ENCODE measurements around the gene STAM.

STAM gene

GRCh38 chr10:17648243-17649035 lies 4.5 kb downstream of the STAM start:
- Histone ChIP-seq H3K4me3 (ENCODE audit: low read length) (no peak overlapping the region), H3K9ac (ENCODE audit: low read depth, low read length) (no peak overlapping the region), H3K9me3 (ENCODE audit: insufficient read depth, low read depth, low read length) (peaks cover 11% of the 10 kb centered on the region), H3K36me3 (ENCODE audit: insufficient read depth, low read depth, low read length) (peaks cover 13% of the 10 kb centered on the region; the same call in 1 of the 2 replicates), H3K27me3 (ENCODE audit: insufficient read depth, low read length) (no peaks in the 10 kb centered on the region), H3K4me1 (ENCODE audit: insufficient read depth, low read length) (peaks cover 18% of the 10 kb centered on the region; the same call in 1 of the 2 replicates), H3K27ac (ENCODE audit: low read length) (no peak overlapping the region)

GRCh38 chr10:17649052-17649451 lies 5.1 kb downstream of the STAM start:
- Histone ChIP-seq H3K4me3 (ENCODE audit: low read length) (no peak overlapping the region), H3K9ac (ENCODE audit: low read depth, low read length) (no peak overlapping the region), H3K36me3 (ENCODE audit: insufficient read depth, low read depth, low read length) (peaks cover 16% of the 10 kb centered on the region), H3K27me3 (ENCODE audit: insufficient read depth, low read length) (no peaks in the 10 kb centered on the region), H3K27ac (ENCODE audit: low read length) (no peak overlapping the region), H3K9me3 (ENCODE audit: insufficient read depth, low read depth, low read length) (peaks cover 15% of the 10 kb centered on the region), H3K4me1 (ENCODE audit: insufficient read depth, low read length) (peaks cover 18% of the 10 kb centered on the region; the same call in 1 of the 2 replicates)

GRCh38 chr10:17649836-17650235 lies 5.9 kb downstream of the STAM start:
- Histone ChIP-seq H3K27ac (ENCODE audit: low read length) (no peak overlapping the region), H3K9ac (ENCODE audit: low read depth, low read length) (peak overlapping the region; percentile 79; the same call in 1 of the 2 replicates), H3K36me3 (ENCODE audit: insufficient read depth, low read depth, low read length) (peaks cover 16% of the 10 kb centered on the region), H3K4me1 (ENCODE audit: insufficient read depth, low read length) (peaks cover 18% of the 10 kb centered on the region; the same call in 1 of the 2 replicates), H3K4me3 (ENCODE audit: low read length) (no peak overlapping the region), H3K9me3 (ENCODE audit: insufficient read depth, low read depth, low read length) (peaks cover 15% of the 10 kb centered on the region), H3K27me3 (ENCODE audit: insufficient read depth, low read length) (no peaks in the 10 kb centered on the region)

GRCh38 chr10:17650416-17650815 lies 6.5 kb downstream of the STAM start:
- H3K4me3 ChIP-seq (ENCODE audit: low read length): peak overlapping the region; percentile 34; the same call in 1 of the 2 replicates
- no peaks in the 10 kb centered on the region for H3K27me3 ChIP-seq (ENCODE audit: insufficient read depth, low read length)
- H3K4me1 ChIP-seq (ENCODE audit: insufficient read depth, low read length): peaks cover 18% of the 10 kb centered on the region; the same call in 1 of the 2 replicates
- H3K36me3 ChIP-seq (ENCODE audit: insufficient read depth, low read depth, low read length): peaks cover 16% of the 10 kb centered on the region
- H3K27ac ChIP-seq (ENCODE audit: low read length): peak overlapping the region; percentile 62
- H3K9me3 ChIP-seq (ENCODE audit: insufficient read depth, low read depth, low read length): peaks cover 15% of the 10 kb centered on the region
- peak overlapping the region; percentile 79; the same call in 1 of the 2 replicates for H3K9ac ChIP-seq (ENCODE audit: low read depth, low read length)

- H3K4me3 ChIP-seq (ENCODE audit: low read length): peak overlapping the region; percentile 26; the same call in 1 of the 2 replicates
- no peak overlapping the region; the same call in 1 of the 2 replicates for H3K9ac ChIP-seq (ENCODE audit: low read depth, low read length)
- H3K27me3 ChIP-seq (ENCODE audit: insufficient read depth, low read length): no peaks in the 10 kb centered on the region
- H3K36me3 ChIP-seq (ENCODE audit: insufficient read depth, low read depth, low read length): peaks cover 16% of the 10 kb centered on the region
- H3K9me3 ChIP-seq (ENCODE audit: insufficient read depth, low read depth, low read length): peaks cover 15% of the 10 kb centered on the region
- no peak overlapping the region for H3K27ac ChIP-seq (ENCODE audit: low read length)
- peaks cover 18% of the 10 kb centered on the region; the same call in 1 of the 2 replicates for H3K4me1 ChIP-seq (ENCODE audit: insufficient read depth, low read length)
Measured at GRCh38 chr10:17651896-17652295, 7.9 kb downstream of the STAM start.

- H3K9ac ChIP-seq (ENCODE audit: low read depth, low read length): no peak overlapping the region
- H3K9me3 ChIP-seq (ENCODE audit: insufficient read depth, low read depth, low read length): peaks cover 15% of the 10 kb centered on the region
- peaks cover 16% of the 10 kb centered on the region for H3K36me3 ChIP-seq (ENCODE audit: insufficient read depth, low read depth, low read length)
- peaks cover 18% of the 10 kb centered on the region; the same call in 1 of the 2 replicates for H3K4me1 ChIP-seq (ENCODE audit: insufficient read depth, low read length)
- no peak overlapping the region for H3K27ac ChIP-seq (ENCODE audit: low read length)
- H3K4me3 ChIP-seq (ENCODE audit: low read length): no peak overlapping the region; the same call in 1 of the 2 replicates
- no peaks in the 10 kb centered on the region for H3K27me3 ChIP-seq (ENCODE audit: insufficient read depth, low read length)
Measured at GRCh38 chr10:17652585-17652984, 8.6 kb downstream of the STAM start.

GRCh38 chr10:17655009-17655408 lies 11.1 kb downstream of the STAM start:
- Histone ChIP-seq H3K4me3 (ENCODE audit: low read length) (no peak overlapping the region), H3K4me1 (ENCODE audit: insufficient read depth, low read length) (peaks cover 18% of the 10 kb centered on the region; the same call in 1 of the 2 replicates), H3K27me3 (ENCODE audit: insufficient read depth, low read length) (no peaks in the 10 kb centered on the region), H3K9me3 (ENCODE audit: insufficient read depth, low read depth, low read length) (peaks cover 15% of the 10 kb centered on the region), H3K36me3 (ENCODE audit: insufficient read depth, low read depth, low read length) (peaks cover 12% of the 10 kb centered on the region), H3K9ac (ENCODE audit: low read depth, low read length) (no peak overlapping the region), H3K27ac (ENCODE audit: low read length) (no peak overlapping the region)

- peaks cover 12% of the 10 kb centered on the region for H3K36me3 ChIP-seq (ENCODE audit: insufficient read depth, low read depth, low read length)
- no peak overlapping the region for H3K27ac ChIP-seq (ENCODE audit: low read length)
- no peak overlapping the region for H3K4me3 ChIP-seq (ENCODE audit: low read length)
- H3K9me3 ChIP-seq (ENCODE audit: insufficient read depth, low read depth, low read length): peaks cover 15% of the 10 kb centered on the region
- peaks cover 13% of the 10 kb centered on the region; the same call in 1 of the 2 replicates for H3K4me1 ChIP-seq (ENCODE audit: insufficient read depth, low read length)
- no peaks in the 10 kb centered on the region for H3K27me3 ChIP-seq (ENCODE audit: insufficient read depth, low read length)
- H3K9ac ChIP-seq (ENCODE audit: low read depth, low read length): no peak overlapping the region
Measured at GRCh38 chr10:17655567-17656146, 11.7 kb downstream of the STAM start.

- H3K4me3 ChIP-seq (ENCODE audit: low read length): no peak overlapping the region
- peaks cover 15% of the 10 kb centered on the region for H3K9me3 ChIP-seq (ENCODE audit: insufficient read depth, low read depth, low read length)
- no peaks in the 10 kb centered on the region for H3K27me3 ChIP-seq (ENCODE audit: insufficient read depth, low read length)
- H3K9ac ChIP-seq (ENCODE audit: low read depth, low read length): no peak overlapping the region
- H3K27ac ChIP-seq (ENCODE audit: low read length): no peak overlapping the region
- peaks cover 3% of the 10 kb centered on the region; the same call in 1 of the 2 replicates for H3K4me1 ChIP-seq (ENCODE audit: insufficient read depth, low read length)
- H3K36me3 ChIP-seq (ENCODE audit: insufficient read depth, low read depth, low read length): peaks cover 22% of the 10 kb centered on the region
Measured at GRCh38 chr10:17657103-17657500, 13.2 kb downstream of the STAM start.

GRCh38 chr10:17659365-17659764 lies 15.4 kb downstream of the STAM start:
- Histone ChIP-seq H3K27me3 (ENCODE audit: insufficient read depth, low read length) (no peaks in the 10 kb centered on the region), H3K4me3 (ENCODE audit: low read length) (no peak overlapping the region), H3K27ac (ENCODE audit: low read length) (no peak overlapping the region), H3K9me3 (ENCODE audit: insufficient read depth, low read depth, low read length) (no peaks in the 10 kb centered on the region), H3K4me1 (ENCODE audit: insufficient read depth, low read length) (no peaks in the 10 kb centered on the region; the same call in 1 of the 2 replicates), H3K9ac (ENCODE audit: low read depth, low read length) (no peak overlapping the region), H3K36me3 (ENCODE audit: insufficient read depth, low read depth, low read length) (peaks cover 14% of the 10 kb centered on the region; the same call in 1 of the 2 replicates)

- Histone ChIP-seq H3K4me3 (ENCODE audit: low read length) (no peak overlapping the region), H3K27ac (ENCODE audit: low read length) (no peak overlapping the region), H3K27me3 (ENCODE audit: insufficient read depth, low read length) (no peaks in the 10 kb centered on the region), H3K9me3 (ENCODE audit: insufficient read depth, low read depth, low read length) (no peaks in the 10 kb centered on the region), H3K9ac (ENCODE audit: low read depth, low read length) (no peak overlapping the region), H3K36me3 (ENCODE audit: insufficient read depth, low read depth, low read length) (peaks cover 14% of the 10 kb centered on the region; the same call in 1 of the 2 replicates), H3K4me1 (ENCODE audit: insufficient read depth, low read length) (no peaks in the 10 kb centered on the region; the same call in 1 of the 2 replicates)
Measured at GRCh38 chr10:17660921-17661320, 17.0 kb downstream of the STAM start.

All from iPS-20b (cell line).